PFSK-1 (cell line): ENCODE measurements around the gene PPP1R2.

Experiments used
- FOXP2 ChIP-seq: optimal IDR thresholded peaks from 2 replicates; pipeline ENCODE3; 2011; ENCODE audit warnings: borderline replicate concordance, control low read depth, inconsistent platforms; ENCODE audit not compliant: insufficient read depth; ENCODE audit errors: extremely low read length, extremely low read depth
- POLR2AphosphoS5 ChIP-seq: IDR thresholded peaks from 2 replicates; pipeline ENCODE4 v1.6.1; 2012; ENCODE audit warnings: low read depth, mild to moderate bottlenecking, control low read depth, low read length, moderate library complexity
- SIN3A ChIP-seq: IDR thresholded peaks from 2 replicates; pipeline ENCODE4 v1.6.1; 2012; ENCODE audit warnings: mild to moderate bottlenecking, low read length, moderate library complexity, borderline replicate concordance; ENCODE audit not compliant: insufficient read depth
- TAF1 ChIP-seq: IDR thresholded peaks from 2 replicates; pipeline ENCODE4 v1.6.1; 2012; ENCODE audit warnings: low read length, control low read depth, borderline replicate concordance; ENCODE audit not compliant: insufficient read depth
- TF ChIP-seq, protein P1 (sequence below), 2 experiments: IDR thresholded peaks; 2 replicates each; pipeline versions ENCODE4 v1.6.1 to v1.8.0; 2011 to 2012; ENCODE audit warnings: low read depth in 2 of 2, low read length in 2 of 2, control low read depth in 1 of 2, inconsistent platforms in 1 of 2, mild to moderate bottlenecking in 1 of 2, moderate library complexity in 1 of 2; ENCODE audit not compliant: insufficient read depth in 1 of 2

DNA sequence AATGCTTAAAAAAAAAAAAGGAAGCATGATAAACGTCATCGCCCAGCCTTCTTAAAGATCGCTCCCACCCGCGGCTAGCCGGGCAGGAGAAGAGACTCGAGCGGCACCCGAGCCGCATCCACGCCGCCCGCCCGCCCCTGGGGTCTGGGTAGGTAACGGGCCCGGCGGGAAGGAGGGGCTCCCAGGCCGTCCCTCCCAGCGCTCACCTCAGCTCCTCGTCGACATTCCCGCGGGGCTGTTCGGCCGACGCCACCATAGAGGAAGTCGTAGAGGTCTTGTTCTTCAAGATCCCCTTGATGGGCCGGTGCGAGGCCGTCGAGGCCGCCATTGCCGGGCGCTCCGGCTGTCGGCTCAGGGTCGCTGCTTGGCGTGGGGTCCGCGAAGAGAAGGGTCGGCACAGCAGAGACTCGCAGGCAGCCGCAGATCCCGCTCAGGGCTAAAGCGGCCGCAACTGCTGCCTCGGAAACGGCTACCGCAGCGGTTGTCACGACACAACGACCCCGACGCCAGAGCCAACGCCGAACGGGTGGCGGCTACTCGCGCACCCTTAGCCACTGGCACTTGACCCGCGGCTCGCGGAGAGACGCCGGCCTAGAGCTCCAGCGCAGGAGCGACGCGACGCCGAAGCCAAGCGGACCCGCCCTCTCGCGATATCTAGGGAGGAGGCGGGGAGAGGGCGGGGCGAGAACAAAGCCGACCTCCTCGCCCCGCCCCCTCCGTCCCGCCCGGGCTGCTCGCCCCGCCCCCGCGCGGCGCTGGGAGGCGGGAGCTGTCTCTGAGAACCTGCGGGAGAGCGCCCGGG, at the start of gene PPP1R2:
- TF ChIP-seq, protein P1, sequence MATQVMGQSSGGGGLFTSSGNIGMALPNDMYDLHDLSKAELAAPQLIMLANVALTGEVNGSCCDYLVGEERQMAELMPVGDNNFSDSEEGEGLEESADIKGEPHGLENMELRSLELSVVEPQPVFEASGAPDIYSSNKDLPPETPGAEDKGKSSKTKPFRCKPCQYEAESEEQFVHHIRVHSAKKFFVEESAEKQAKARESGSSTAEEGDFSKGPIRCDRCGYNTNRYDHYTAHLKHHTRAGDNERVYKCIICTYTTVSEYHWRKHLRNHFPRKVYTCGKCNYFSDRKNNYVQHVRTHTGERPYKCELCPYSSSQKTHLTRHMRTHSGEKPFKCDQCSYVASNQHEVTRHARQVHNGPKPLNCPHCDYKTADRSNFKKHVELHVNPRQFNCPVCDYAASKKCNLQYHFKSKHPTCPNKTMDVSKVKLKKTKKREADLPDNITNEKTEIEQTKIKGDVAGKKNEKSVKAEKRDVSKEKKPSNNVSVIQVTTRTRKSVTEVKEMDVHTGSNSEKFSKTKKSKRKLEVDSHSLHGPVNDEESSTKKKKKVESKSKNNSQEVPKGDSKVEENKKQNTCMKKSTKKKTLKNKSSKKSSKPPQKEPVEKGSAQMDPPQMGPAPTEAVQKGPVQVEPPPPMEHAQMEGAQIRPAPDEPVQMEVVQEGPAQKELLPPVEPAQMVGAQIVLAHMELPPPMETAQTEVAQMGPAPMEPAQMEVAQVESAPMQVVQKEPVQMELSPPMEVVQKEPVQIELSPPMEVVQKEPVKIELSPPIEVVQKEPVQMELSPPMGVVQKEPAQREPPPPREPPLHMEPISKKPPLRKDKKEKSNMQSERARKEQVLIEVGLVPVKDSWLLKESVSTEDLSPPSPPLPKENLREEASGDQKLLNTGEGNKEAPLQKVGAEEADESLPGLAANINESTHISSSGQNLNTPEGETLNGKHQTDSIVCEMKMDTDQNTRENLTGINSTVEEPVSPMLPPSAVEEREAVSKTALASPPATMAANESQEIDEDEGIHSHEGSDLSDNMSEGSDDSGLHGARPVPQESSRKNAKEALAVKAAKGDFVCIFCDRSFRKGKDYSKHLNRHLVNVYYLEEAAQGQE (IDR thresholded peaks at IDR 0.05; ENCODE audit: insufficient read depth in 1 of 2, low read depth in 2 of 2, low read length in 2 of 2) = no peak
- TF ChIP-seq POLR2AphosphoS5 = peak; percentile 94
- TF ChIP-seq TAF1 = peak; percentile 76
- no peak for TF ChIP-seq SIN3A
- peak; percentile 44 for TF ChIP-seq FOXP2
